ENCODE data around the gene CDH7.

Gene CDH7

GRCh38 chr18:65762556-65762955 is 11.7 kb downstream of the CDH7 start:
- DNase-seq (ENCODE audit: extremely low read depth, low read depth), result no peak
- H3K4me3 ChIP-seq (replicated peaks; ENCODE audit: low read depth, low read length), result no peak overlapping the region
- TF ChIP-seq CTCF (IDR thresholded peaks at IDR 0.05; ENCODE audit: low read depth, low read length, missing control alignments), result no peak

GRCh38 chr18:65767406-65767805 is 16.6 kb downstream of the CDH7 start:
- DNase-seq (ENCODE audit: extremely low read depth, low read depth), result no peak
- TF ChIP-seq CTCF (IDR thresholded peaks at IDR 0.05; ENCODE audit: low read depth, low read length, missing control alignments), result no peak
- no peak overlapping the region for H3K4me3 ChIP-seq (replicated peaks; ENCODE audit: low read depth, low read length)

GRCh38 chr18:65768120-65768778 is 17.4 kb downstream of the CDH7 start:
- no peak overlapping the region for H3K4me3 ChIP-seq (replicated peaks; ENCODE audit: low read depth, low read length)
- no peak for TF ChIP-seq CTCF (IDR thresholded peaks at IDR 0.05; ENCODE audit: low read depth, low read length, missing control alignments)
- no peak for DNase-seq (ENCODE audit: extremely low read depth, low read depth)

- H3K4me3 ChIP-seq (replicated peaks; ENCODE audit: low read depth, low read length), result no peak overlapping the region
- no peak for DNase-seq (ENCODE audit: extremely low read depth, low read depth)
- TF ChIP-seq CTCF (IDR thresholded peaks at IDR 0.05; ENCODE audit: low read depth, low read length, missing control alignments), result no peak
These were observed 18.8 kb downstream of the CDH7 start for GRCh38 chr18:65769652-65770051.

- TF ChIP-seq CTCF (IDR thresholded peaks at IDR 0.05; ENCODE audit: low read depth, low read length, missing control alignments), result no peak
- DNase-seq (ENCODE audit: extremely low read depth, low read depth), result no peak
These were observed 35.7 kb downstream of the CDH7 start for GRCh38 chr18:65786474-65786873.

GRCh38 chr18:65788373-65788772 is 37.6 kb downstream of the CDH7 start:
- TF ChIP-seq CTCF (IDR thresholded peaks at IDR 0.05; ENCODE audit: low read depth, low read length, missing control alignments), result no peak
- no peak overlapping the region for H3K4me3 ChIP-seq (replicated peaks; ENCODE audit: low read depth, low read length)
- DNase-seq (ENCODE audit: extremely low read depth, low read depth), result no peak

More at GRCh38 chr18:65786474-65786873, 35.7 kb downstream of the CDH7 start:
- no peak overlapping the region for H3K4me3 ChIP-seq (replicated peaks; ENCODE audit: low read depth, low read length)

GRCh38 chr18:65790604-65791003 is 39.8 kb downstream of the CDH7 start:
- no peak for TF ChIP-seq CTCF (IDR thresholded peaks at IDR 0.05; ENCODE audit: low read depth, low read length, missing control alignments)
- no peak for DNase-seq (ENCODE audit: extremely low read depth, low read depth)
- no peak overlapping the region for H3K4me3 ChIP-seq (replicated peaks; ENCODE audit: low read depth, low read length)

Measured in HFF-Myc (cell line).